HCEC 1CT (cell line): ENCODE measurements around the gene SLCO2A1.

ENCODE experiments used
- DNase-seq: peaks from one replicate; pipeline ENCODE4 v3.0.0-alpha.2; 2017

SLCO2A1 gene

GRCh38 chr3:134033315-134033996 is 3.7 kb upstream of the SLCO2A1 start:
- DNase-seq = no peak

DNA sequence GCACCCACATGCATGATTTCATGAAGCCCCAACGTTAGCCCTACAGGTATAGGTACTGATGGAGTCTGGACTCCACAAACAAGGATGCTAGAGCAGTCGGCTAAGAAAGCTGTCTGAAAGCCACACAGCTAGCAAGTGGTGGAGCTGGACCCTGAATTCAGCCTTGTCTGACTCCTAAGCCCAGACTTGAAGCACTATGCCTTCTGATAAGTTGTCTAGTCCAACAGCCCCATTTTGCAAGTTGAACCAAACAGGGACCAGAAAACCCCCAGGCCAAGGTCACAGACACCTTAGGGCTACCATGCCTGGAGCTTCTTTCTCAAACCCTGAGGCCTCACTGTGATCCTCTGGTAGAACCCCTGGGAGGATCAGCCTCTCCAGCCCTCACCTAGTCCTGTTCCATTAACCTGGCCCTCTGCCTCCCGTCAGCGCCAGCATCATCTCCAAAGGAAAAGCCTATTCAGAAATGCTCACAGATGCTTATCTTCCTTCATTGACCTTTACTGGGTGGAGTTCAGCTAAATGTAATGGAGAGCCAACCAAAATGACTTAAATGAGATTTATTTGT is 1.7 kb upstream of the SLCO2A1 start:
- no peak for DNase-seq

DNA sequence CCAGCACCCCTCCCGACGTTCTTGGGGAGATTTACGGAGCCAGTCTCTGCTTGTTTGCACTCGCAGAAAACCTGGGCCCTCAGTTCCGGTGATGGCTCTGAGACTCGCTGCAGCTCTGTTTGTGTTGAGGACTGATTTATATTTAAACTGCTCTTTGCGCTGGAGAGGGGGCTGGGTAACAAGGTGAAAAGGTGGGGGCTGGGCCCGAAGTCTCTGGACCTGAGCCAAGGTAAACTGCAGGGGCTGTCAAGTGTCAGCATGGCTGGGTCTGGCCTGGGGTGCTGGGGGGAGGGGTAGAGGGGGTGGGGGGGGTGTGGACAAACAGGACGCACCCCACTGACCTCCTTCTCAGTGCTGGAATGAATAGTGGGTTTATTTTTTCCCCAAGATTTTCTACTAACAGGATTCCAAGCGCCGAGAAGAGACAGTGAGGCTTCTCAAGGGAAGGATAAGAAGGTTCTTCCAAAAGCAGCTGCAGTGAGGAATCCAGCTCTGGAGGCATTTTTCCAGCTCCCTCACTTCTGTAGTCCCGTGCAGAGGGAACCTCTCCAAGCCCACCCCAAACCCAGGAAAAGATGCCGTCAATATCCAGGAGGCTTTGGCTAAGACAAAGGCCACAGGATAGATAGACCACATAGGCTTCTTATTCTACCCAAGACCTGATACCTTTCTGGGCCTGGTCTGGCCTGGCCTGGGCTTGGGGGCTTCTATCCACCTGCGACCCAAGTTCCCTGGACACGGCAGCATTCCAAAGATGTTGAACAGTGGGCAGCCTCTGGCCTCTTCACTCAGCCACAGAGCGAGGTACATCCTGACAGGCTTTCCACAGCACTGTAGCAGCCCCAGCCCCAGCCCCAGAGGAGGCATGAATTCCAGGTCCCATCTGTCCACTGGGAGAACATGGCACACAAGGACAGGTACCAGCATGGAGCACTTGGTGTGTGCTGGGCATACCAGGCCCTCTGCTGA is 938 bp upstream of the SLCO2A1 start:
- DNase-seq = no peak

- no peak for DNase-seq
Observed at GRCh38 chr3:134029256-134029733, 430 bp downstream of the SLCO2A1 start.

DNA sequence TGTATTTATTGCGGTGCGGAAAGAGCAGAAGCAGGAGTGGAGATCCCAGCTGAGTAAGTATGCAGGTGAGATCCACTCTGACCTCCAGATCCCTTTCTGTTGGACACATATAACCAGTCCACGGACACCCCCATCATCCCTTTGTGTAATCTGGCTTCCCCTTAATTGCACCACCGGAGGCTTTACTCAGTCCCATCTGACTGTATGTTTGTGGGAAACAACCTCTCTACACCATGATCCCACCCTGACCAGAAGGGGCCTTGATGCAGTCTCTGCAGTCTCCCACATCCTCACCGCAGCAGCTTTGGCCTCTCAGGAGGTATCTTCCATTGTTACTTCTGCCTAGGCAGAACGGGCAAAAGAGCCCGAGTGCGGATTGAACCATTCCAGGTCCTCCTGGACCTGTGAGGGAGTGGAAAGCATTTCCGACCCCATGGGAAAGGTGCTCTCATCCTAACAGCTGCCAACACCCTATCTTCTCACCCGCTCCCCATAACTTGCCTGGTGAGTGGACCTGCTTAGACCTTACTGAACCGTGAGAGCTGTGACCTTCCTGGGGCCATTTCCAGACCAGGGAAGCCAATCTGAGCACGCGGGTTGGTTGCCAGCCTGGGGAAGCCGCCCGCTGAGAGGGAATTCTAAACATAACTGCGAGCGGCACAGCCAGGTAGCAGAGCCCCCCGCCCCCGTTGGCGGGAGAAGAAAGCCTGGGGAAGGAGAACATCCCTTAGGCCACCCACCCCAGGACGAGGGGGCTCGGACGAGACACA is 1.1 kb downstream of the SLCO2A1 start:
- DNase-seq = no peak

DNA sequence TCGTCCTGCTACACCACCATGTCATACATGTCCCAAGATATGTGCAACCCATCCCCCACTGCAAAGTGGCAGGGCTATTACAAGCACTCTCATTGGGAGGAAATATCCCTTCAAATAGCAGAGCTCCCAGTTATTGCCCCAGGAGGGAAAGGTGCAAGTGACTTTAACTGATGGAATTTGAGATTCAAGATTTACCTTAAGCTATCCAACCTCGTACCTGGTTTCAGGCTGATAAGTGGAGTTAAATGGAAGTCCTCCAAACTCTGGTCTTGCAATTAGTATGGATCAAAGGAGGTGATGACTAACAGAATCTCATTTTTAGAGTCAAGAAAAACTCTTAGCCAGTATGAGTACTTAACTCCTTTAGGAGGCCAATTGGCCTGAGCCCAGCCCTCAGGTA is 2.1 kb downstream of the SLCO2A1 start:
- no peak for DNase-seq

- no peak for DNase-seq
Observed at GRCh38 chr3:134020135-134020680, 9.5 kb downstream of the SLCO2A1 start.

GRCh38 chr3:134018850-134019249 is 10.9 kb downstream of the SLCO2A1 start:
- no peak for DNase-seq

DNA sequence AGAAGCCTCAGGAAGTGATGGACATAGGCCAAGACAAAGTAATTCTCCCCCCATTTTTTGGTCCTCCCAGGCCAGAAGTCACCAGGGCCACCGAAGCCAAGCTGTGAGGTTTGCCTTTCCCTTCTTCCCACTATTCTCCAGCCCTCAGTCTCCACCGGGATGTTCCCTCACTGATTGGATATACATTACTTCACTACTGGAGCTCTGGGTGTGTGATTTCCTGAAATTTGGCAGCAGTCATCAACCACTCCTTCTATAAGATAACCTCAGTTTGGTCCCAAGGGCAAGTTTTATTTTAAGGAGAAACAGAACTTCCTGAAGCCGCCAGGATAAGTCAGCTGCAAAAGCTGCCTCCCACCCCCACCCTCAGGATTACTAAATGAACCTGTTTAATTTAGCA is 11.3 kb downstream of the SLCO2A1 start:
- DNase-seq = no peak

GRCh38 chr3:134017490-134017889 is 12.2 kb downstream of the SLCO2A1 start:
- no peak for DNase-seq

GRCh38 chr3:134014270-134014669 is 15.5 kb downstream of the SLCO2A1 start:
- DNase-seq = no peak

GRCh38 chr3:134013280-134013679 is 16.4 kb downstream of the SLCO2A1 start:
- no peak for DNase-seq

DNA sequence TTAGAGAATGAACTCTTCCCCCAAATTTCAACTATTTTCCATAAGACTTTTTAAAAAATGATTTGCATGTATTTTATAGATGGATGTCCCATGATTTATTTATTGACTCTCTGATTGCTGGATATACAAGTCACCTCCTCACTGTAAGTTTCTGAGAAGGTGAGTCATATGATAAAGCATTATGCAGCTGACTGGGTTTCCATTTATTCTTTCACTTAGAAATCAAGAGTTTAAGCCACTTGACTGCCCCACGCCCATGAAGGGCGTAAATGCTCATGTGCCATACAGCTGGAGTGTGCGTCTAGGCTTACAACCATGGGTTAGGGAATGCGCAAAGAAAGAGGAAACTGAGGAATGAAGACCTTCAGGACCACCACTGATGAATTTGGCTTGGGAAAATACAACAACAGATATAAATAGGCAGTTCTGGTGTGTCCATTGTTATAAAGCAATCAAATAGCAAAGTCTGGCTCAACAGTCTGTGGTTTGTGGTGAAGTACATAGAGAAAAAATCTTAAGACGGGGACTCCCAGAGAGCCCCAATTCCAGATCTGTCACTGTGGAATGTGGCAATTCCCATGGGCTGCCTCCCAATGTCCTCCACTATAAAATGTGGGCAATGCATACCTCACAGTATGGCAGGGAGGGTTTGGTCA is 20.3 kb downstream of the SLCO2A1 start:
- DNase-seq = no peak

- peak; percentile 1 for DNase-seq
Observed at GRCh38 chr3:134008630-134009156, 21.0 kb downstream of the SLCO2A1 start.

DNA sequence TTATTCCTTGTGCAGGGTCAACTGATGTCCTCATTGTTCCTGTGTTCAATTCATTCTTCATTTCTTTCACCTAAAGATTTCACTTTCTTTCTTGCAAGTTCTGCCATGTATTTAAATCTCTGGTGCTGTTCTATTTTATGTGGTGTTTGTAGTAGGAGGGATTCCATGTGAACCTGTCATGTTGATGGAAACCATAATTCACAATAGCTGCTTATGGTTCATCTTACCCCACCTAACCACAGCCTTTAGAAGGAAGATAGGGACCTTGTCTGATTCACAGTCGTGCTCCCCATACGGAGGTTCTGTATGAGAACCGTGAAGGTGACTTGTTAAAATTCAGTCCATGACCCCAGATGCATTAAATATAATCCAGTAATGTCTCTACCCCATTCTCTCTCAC is 21.9 kb downstream of the SLCO2A1 start:
- no peak for DNase-seq

GRCh38 chr3:134004841-134005240 is 24.9 kb downstream of the SLCO2A1 start:
- DNase-seq = no peak

GRCh38 chr3:134003066-134003465 is 26.7 kb downstream of the SLCO2A1 start:
- no peak for DNase-seq

DNA sequence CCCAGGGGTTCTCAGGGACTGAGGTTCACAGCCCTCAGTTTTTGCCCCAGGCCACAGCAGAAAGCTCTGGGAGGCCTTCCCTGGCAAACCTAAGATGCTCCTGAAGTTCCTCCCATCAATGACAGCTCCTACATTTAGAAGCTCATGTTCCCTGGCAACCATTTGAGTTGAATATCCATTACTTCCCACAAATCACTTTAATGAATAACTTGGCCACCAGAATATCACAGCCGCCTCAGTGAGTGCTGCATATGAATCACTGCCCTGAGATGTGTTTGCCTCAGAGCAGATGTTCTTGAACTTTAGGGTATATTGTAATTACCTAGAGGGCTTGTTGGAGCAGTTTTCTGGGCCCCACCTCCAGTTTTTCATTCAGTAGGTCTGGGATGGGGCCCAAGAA is 27.4 kb downstream of the SLCO2A1 start:
- no peak for DNase-seq

DNA sequence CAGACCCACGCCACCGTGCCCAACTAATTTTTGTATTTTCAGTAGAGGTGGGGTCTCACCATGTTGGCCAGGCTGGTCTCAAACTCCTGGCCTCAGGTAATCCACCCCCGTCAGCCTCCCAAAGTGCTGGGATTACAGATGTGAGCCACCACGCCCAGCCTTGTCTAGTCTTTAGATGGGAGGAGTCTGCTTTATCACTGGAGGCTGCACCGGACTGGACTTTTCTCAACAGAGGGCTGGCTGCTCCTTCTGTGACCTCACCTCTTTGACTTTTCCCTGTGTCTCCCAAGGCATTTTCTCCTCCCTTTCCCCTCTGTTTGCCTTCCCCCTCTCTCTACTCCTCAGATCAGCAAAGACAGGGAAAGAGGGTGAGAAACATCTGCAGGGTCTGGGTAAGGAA is 28.5 kb downstream of the SLCO2A1 start:
- no peak for DNase-seq

- no peak for DNase-seq
Observed at GRCh38 chr3:133999891-134000685, 29.6 kb downstream of the SLCO2A1 start.

DNA sequence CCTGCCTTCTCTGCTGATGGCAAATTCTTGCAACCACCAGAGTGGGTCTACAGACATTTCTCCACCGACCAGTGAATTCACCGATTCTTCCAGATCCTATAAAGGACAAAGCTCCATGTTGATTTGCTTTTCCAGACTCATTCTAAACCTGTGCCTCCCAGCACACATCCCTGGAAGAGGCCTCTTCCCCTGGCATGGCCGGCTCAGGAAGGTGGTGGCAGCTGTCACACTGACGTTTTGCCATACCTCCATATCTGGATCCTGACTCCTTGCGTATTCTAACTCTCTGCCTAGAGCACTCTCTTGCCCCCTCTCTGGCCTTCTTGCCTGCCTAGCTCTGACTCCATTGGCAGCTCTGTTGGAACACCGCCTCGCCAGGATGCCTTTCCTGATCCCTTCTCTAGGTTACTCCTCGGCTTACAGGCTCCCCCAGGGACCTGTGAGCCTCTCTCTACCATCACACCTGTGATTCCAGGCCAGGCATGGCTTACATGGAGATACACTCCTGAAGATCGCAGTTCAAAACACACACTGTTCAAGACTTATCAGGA is 31.0 kb downstream of the SLCO2A1 start:
- DNase-seq = no peak
